ENCODE data around the gene FXYD7.
A peak's percentile ranks its signal among the peaks of the same experiment; 100 is the strongest.

The FXYD7 gene

GRCh38 chr19:35142606-35143230 lies 337 bp upstream of the FXYD7 start (continued):
- 0 out of 2 replicates have a peak, but pooled peaks have one; percentile 22 for TF ChIP-seq ZIC2 (tag by site-specific recombination; IDR thresholded peaks at IDR 0.05)
- TF ChIP-seq ZNF791 (tag by site-specific recombination; IDR thresholded peaks at IDR 0.05) = no peak
- TF ChIP-seq SP3 (tag by site-specific recombination; IDR thresholded peaks at IDR 0.05) = peak; percentile 95
- TF ChIP-seq ZNF433 (tag by site-specific recombination; IDR thresholded peaks at IDR 0.05; ENCODE audit: low read depth) = no peak
- TF ChIP-seq WT1 (tag by site-specific recombination; IDR thresholded peaks at IDR 0.05) = peak; percentile 83
- peak; percentile 98 for TF ChIP-seq PRDM10 (tag by site-specific recombination; IDR thresholded peaks at IDR 0.05)
- TF ChIP-seq ZNF248 (tag by site-specific recombination; IDR thresholded peaks at IDR 0.05) = no peak
- TF ChIP-seq ZNF335 (tag by site-specific recombination; conservative IDR thresholded peaks at IDR 0.05) = peak; percentile 65
- TF ChIP-seq PRDM4 (tag by site-specific recombination; IDR thresholded peaks at IDR 0.05) = no peak
- no peak for TF ChIP-seq ZNF837 (tag by site-specific recombination; IDR thresholded peaks at IDR 0.05)
- TF ChIP-seq ZNF513 (tag by site-specific recombination; IDR thresholded peaks at IDR 0.05) = peak; percentile 45; the same call in 1 of the 2 replicates
- TF ChIP-seq ZFP37 (tag by site-specific recombination; IDR thresholded peaks at IDR 0.05) = no peak
- no peak for TF ChIP-seq ZNF140 (tag by site-specific recombination; IDR thresholded peaks at IDR 0.05)
- TF ChIP-seq ZNF26 (tag by site-specific recombination; IDR thresholded peaks at IDR 0.05) = no peak
- no peak for TF ChIP-seq ZNF501 (tag by site-specific recombination; IDR thresholded peaks at IDR 0.05)
- TF ChIP-seq ZNF629 (tag by site-specific recombination; IDR thresholded peaks at IDR 0.05) = no peak
- TF ChIP-seq ZNF473 (tag by site-specific recombination; IDR thresholded peaks at IDR 0.05) = no peak
- TF ChIP-seq SETDB1 (IDR thresholded peaks at IDR 0.05; ENCODE audit: insufficient read length, low read length) = no peak
- TF ChIP-seq ZBTB49 (tag by site-specific recombination; IDR thresholded peaks at IDR 0.05; ENCODE audit: low read depth) = no peak
- no peak for TF ChIP-seq ZNF184 (tag by site-specific recombination; IDR thresholded peaks at IDR 0.05)
- 0 out of 2 replicates have a peak, but pooled peaks have one; percentile 23 for TF ChIP-seq ZNF146 (tag by site-specific recombination; IDR thresholded peaks at IDR 0.05)
- peak; percentile 46; the same call in 1 of the 2 replicates for TF ChIP-seq SALL2 (tag by site-specific recombination; IDR thresholded peaks at IDR 0.05; ENCODE audit: borderline replicate concordance)
- peak; percentile 88 for TF ChIP-seq SP2 (tag by site-specific recombination; IDR thresholded peaks at IDR 0.05)
- TF ChIP-seq ZBTB26 (tag by site-specific recombination; optimal IDR thresholded peaks at IDR 0.05) = no peak
- no peak for TF ChIP-seq FEZF1 (tag by site-specific recombination; IDR thresholded peaks at IDR 0.05)
- TF ChIP-seq ZNF521 (tag by site-specific recombination; IDR thresholded peaks at IDR 0.05) = no peak
- no peak for TF ChIP-seq ZNF830 (tag by site-specific recombination; IDR thresholded peaks at IDR 0.05; ENCODE audit: low read depth)
- no peak for TF ChIP-seq ZNF548 (tag by site-specific recombination; IDR thresholded peaks at IDR 0.05)
